Vagina (tissue), 2 donors: Measurements from ENCODE around the gene PIKFYVE. TPM values are rescaled to one million over a fixed set of nuclear protein-coding genes. Genes with fewer than 3 reads are reported as not detected.
"Not testable (repeated sequence)": the region's sequence is repeated elsewhere in the genome, so short reads cannot be mapped to it uniquely, and the experiment has no call there.

Experiments used
- DNase-seq, 2 donors: peaks; one replicate each; pipeline ENCODE4 v3.0.0-alpha.2; 2017; ENCODE audit errors: extremely low spot score in 2 of 2
- H3K27ac ChIP-seq: fragments of 200-600 bp; sonication (generic); one replicate; pipeline ENCODE4 v1.5.1; 2019
- H3K27me3 ChIP-seq: fragments of 200-600 bp; sonication (generic); one replicate; pipeline ENCODE4 v1.5.1; 2019
- H3K36me3 ChIP-seq, 2 donors: fragments of 200-600 bp; sonication (generic); one replicate each; pipeline ENCODE4 v1.5.1; 2017 to 2019
- H3K4me1 ChIP-seq: fragments of 200-600 bp; sonication (generic); one replicate; pipeline ENCODE4 v1.5.1; 2019
- H3K4me3 ChIP-seq, 2 donors: fragments of 200-600 bp; sonication (generic); 1 replicate in 1 of 2; 2 replicates in 1 of 2; pipeline ENCODE4 v1.5.1; 2016 to 2019
- H3K9me3 ChIP-seq: fragments of 200-600 bp; sonication (generic); one replicate; pipeline ENCODE4 v1.5.1; 2019
- CTCF ChIP-seq, 3 experiments: fragments of 450-650 bp in 2 of 3; fragments of 200-600 bp in 1 of 3; sonication (generic) in 1 of 3; IDR thresholded peaks; one replicate each; pipeline ENCODE4 v1.5.1; 2017 to 2019; ENCODE audit warnings: antibody characterized with exemption in 3 of 3, mild to moderate bottlenecking in 2 of 3, moderate library complexity in 2 of 3
- POLR2A ChIP-seq, 2 donors: fragments of 450-650 bp; IDR thresholded peaks; one replicate each; pipeline ENCODE4 v1.6.1; 2017; ENCODE audit warnings: antibody characterized with exemption in 2 of 2, mild to moderate bottlenecking in 2 of 2, moderate library complexity in 2 of 2
- POLR2AphosphoS5 ChIP-seq, 2 donors: sonication (generic); formaldehyde crosslinking; IDR thresholded peaks; one replicate each; pipeline ENCODE4 v1.9.0; 2017; ENCODE audit warnings: antibody characterized with exemption in 2 of 2, mild to moderate bottlenecking in 2 of 2, low read depth in 1 of 2; ENCODE audit not compliant: insufficient read depth in 1 of 2
- intact Hi-C: fragments of 100-400 bp; cut with DNase I; formaldehyde crosslinking; loops from one replicate; pipeline ENCODE4 v1.15.1; 2023
- total RNA-seq: library from RNA; depleted of rRNA; stranded (reverse); fragments of >200 nt; gene quantifications from one replicate; pipeline ENCODE4 v1.2.3, GENCODE V29; 2016

PIKFYVE gene
- total RNA-seq, 1 donor from 2014 or later = 18.7 TPM

- Histone ChIP-seq H3K36me3 (peaks cover 0 to 15% of the 10 kb centered on the region in 2 donors), H3K4me1 (peaks cover 30% of the 10 kb centered on the region), H3K27me3 (no peaks in the 10 kb centered on the region), H3K27ac (peak overlapping the region; percentile 78), H3K4me3 (peak overlapping the region; percentile 82 to 90), H3K9me3 (no peaks in the 10 kb centered on the region)
- TF ChIP-seq CTCF (IDR thresholded peaks at IDR 0.05) = peak in 2 of 3 experiments; percentile 55 to 74
- TF ChIP-seq POLR2A (IDR thresholded peaks at IDR 0.05) = no peak
- TF ChIP-seq POLR2AphosphoS5 (IDR thresholded peaks at IDR 0.05; ENCODE audit: insufficient read depth in 1 of 2, low read depth in 1 of 2) = no peak
- peak in 1 of 2 donors; percentile 92 for DNase-seq
- intact Hi-C loops = loop anchor here (10.0 kb wide), 1 partner anchor 79 kb away; no protein-coding TSS in a partner anchor
These were observed 11.8 kb upstream of the PIKFYVE start for GRCh38 chr2:208254118-208254870.

GRCh38 chr2:208254871-208255556 lies 11.0 kb upstream of the PIKFYVE start, which contains the start of gene IDH1:
IDH1 (minus strand) TSS chr2:208255071; CDS start chr2:208251551, 3,520 bp downstream.
- peaks cover 29% of the 10 kb centered on the region for H3K4me1 ChIP-seq
- TF ChIP-seq POLR2AphosphoS5 (IDR thresholded peaks at IDR 0.05; ENCODE audit: insufficient read depth in 1 of 2, low read depth in 1 of 2) (peak; percentile 55 to 65), POLR2A (IDR thresholded peaks at IDR 0.05) (peak in 1 of 2 donors; percentile 38), CTCF (IDR thresholded peaks at IDR 0.05) (no peak)
- DNase-seq = peak in 1 of 2 donors; percentile 93
- H3K27ac ChIP-seq = peak within 1 kb of the TSS; percentile 78
- peak within 1 kb of the TSS; percentile 82 to 90 for H3K4me3 ChIP-seq
- H3K9me3 ChIP-seq = no peaks in the 10 kb centered on the region
- intact Hi-C loops = loop anchor here (10.0 kb wide), 1 partner anchor 80 kb away; no protein-coding TSS in a partner anchor
- H3K36me3 ChIP-seq = peaks cover 0 to 12% of the 10 kb centered on the region in 2 donors
- H3K27me3 ChIP-seq = no peaks in the 10 kb centered on the region

GRCh38 chr2:208255557-208256106 lies 10.4 kb upstream of the PIKFYVE start:
- DNase-seq = no peak
- TF ChIP-seq POLR2A (IDR thresholded peaks at IDR 0.05) = no peak
- TF ChIP-seq CTCF (IDR thresholded peaks at IDR 0.05) = no peak
- no peak for TF ChIP-seq POLR2AphosphoS5 (IDR thresholded peaks at IDR 0.05; ENCODE audit: insufficient read depth in 1 of 2, low read depth in 1 of 2)
- H3K27me3 ChIP-seq = no peaks in the 10 kb centered on the region

GRCh38 chr2:208256192-208256782 lies 9.8 kb upstream of the PIKFYVE start:
- TF ChIP-seq POLR2AphosphoS5 (IDR thresholded peaks at IDR 0.05; ENCODE audit: insufficient read depth in 1 of 2, low read depth in 1 of 2) (no peak), POLR2A (IDR thresholded peaks at IDR 0.05) (no peak), CTCF (IDR thresholded peaks at IDR 0.05) (no peak)
- Histone ChIP-seq H3K4me3 (no peak overlapping the region), H3K9me3 (no peaks in the 10 kb centered on the region), H3K27ac (no peak overlapping the region), H3K36me3 (peaks cover 0 to under 1% of the 10 kb centered on the region in 2 donors), H3K4me1 (peaks cover 26% of the 10 kb centered on the region), H3K27me3 (no peaks in the 10 kb centered on the region)
- DNase-seq = no peak
- intact Hi-C loops = loop anchor here (10.0 kb wide), 1 partner anchor 81 kb away; no protein-coding TSS in a partner anchor

More at GRCh38 chr2:208255557-208256106, 10.4 kb upstream of the PIKFYVE start:
- peaks cover 26% of the 10 kb centered on the region for H3K4me1 ChIP-seq
- H3K27ac ChIP-seq = peak overlapping the region; percentile 78
- intact Hi-C loops = loop anchor here (10.0 kb wide), 1 partner anchor 81 kb away; no protein-coding TSS in a partner anchor
- peak overlapping the region; percentile 82 to 90 for H3K4me3 ChIP-seq
- no peaks in the 10 kb centered on the region for H3K9me3 ChIP-seq
- H3K36me3 ChIP-seq = peaks cover 0 to 6% of the 10 kb centered on the region in 2 donors

- H3K27me3 ChIP-seq, H3K4me3 ChIP-seq, H3K9me3 ChIP-seq, H3K36me3 ChIP-seq, H3K27ac ChIP-seq, DNase-seq: not testable (repeated sequence)
- peaks cover 24% of the 10 kb centered on the region for H3K4me1 ChIP-seq
- intact Hi-C loops = loop anchor here (10.0 kb wide), 1 partner anchor 82 kb away; no protein-coding TSS in a partner anchor
These were observed 8.9 kb upstream of the PIKFYVE start for GRCh38 chr2:208256849-208257813.
